ENCODE results near the gene NOP16. TPM values are rescaled to one million over a fixed set of nuclear protein-coding genes. Genes with fewer than 3 reads are reported as not detected.
A peak's percentile ranks its signal among the peaks of the same experiment; 100 is the strongest.

The NOP16 gene, protein sequence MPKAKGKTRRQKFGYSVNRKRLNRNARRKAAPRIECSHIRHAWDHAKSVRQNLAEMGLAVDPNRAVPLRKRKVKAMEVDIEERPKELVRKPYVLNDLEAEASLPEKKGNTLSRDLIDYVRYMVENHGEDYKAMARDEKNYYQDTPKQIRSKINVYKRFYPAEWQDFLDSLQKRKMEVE
- total RNA-seq, result 10 to 100 TPM; 17.0 to 22.9 (median 18.4) TPM
- long read RNA-seq, donor 1, transcript NOP16-207 (5 exons, 1,258 nt), result major isoform, 7 of 11 reads
- long read RNA-seq, donor 1, partial matches to known transcripts, result 0 of 11 reads
- long read RNA-seq, donor 1, other reads (novel, unspliced or antisense), result 2 of 11 reads
- long read RNA-seq, donor 2, transcript NOP16-207 (5 exons, 1,258 nt), result major isoform, 24 of 37 reads
- long read RNA-seq, donor 2, partial matches to known transcripts, result 0 of 37 reads
- long read RNA-seq, donor 2, other reads (novel, unspliced or antisense), result 4 of 37 reads

GRCh38 chr5:176388444-176389134, at the start of gene NOP16, which contains the start of gene HIGD2A:
TSS of gene NOP16 (minus strand) at chr5:176388598. CDS start at chr5:176388539, 59 bp downstream.
TSS of gene HIGD2A (plus strand) at chr5:176388751. CDS start at chr5:176388820, 69 bp downstream.
- H3K36me3 ChIP-seq (ENCODE audit: low read depth), result no peaks in the 10 kb centered on the region
- peak within 1 kb of the TSS; percentile 63 for H3K4me3 ChIP-seq
- intact Hi-C loops (cut with DNase I, micrococcal nuclease), result no loop called here
- H3K4me1 ChIP-seq (ENCODE audit: low read depth), result peaks cover 16% of the 10 kb centered on the region
- TF ChIP-seq, protein P1, sequence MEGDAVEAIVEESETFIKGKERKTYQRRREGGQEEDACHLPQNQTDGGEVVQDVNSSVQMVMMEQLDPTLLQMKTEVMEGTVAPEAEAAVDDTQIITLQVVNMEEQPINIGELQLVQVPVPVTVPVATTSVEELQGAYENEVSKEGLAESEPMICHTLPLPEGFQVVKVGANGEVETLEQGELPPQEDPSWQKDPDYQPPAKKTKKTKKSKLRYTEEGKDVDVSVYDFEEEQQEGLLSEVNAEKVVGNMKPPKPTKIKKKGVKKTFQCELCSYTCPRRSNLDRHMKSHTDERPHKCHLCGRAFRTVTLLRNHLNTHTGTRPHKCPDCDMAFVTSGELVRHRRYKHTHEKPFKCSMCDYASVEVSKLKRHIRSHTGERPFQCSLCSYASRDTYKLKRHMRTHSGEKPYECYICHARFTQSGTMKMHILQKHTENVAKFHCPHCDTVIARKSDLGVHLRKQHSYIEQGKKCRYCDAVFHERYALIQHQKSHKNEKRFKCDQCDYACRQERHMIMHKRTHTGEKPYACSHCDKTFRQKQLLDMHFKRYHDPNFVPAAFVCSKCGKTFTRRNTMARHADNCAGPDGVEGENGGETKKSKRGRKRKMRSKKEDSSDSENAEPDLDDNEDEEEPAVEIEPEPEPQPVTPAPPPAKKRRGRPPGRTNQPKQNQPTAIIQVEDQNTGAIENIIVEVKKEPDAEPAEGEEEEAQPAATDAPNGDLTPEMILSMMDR (IDR thresholded peaks at IDR 0.05), result peak; percentile 8
- peak; percentile 98 to 100 (median 100) for DNase-seq
- ATAC-seq, result peak; percentile 94
- no peaks in the 10 kb centered on the region for H3K9me3 ChIP-seq

GRCh38 chr5:176436656-176437055, 48.3 kb upstream of the NOP16 start:
- no peaks in the 10 kb centered on the region for H3K4me1 ChIP-seq (ENCODE audit: low read depth)
- TF ChIP-seq, protein P1 (IDR thresholded peaks at IDR 0.05), result no peak
- DNase-seq (no peak), ATAC-seq (peak; percentile 44)
- no peak overlapping the region for H3K4me3 ChIP-seq
- H3K9me3 ChIP-seq, result no peaks in the 10 kb centered on the region
- intact Hi-C loops (cut with DNase I, micrococcal nuclease), result no loop called here
- no peaks in the 10 kb centered on the region for H3K36me3 ChIP-seq (ENCODE audit: low read depth)

GRCh38 chr5:176432707-176433106, 44.3 kb upstream of the NOP16 start:
- no peak for DNase-seq
- peaks cover 1% of the 10 kb centered on the region for H3K4me1 ChIP-seq (ENCODE audit: low read depth)
- TF ChIP-seq, protein P1 (IDR thresholded peaks at IDR 0.05), result no peak
- intact Hi-C loops (cut with DNase I, micrococcal nuclease), result no loop called here
- no peaks in the 10 kb centered on the region for H3K9me3 ChIP-seq
- no peak overlapping the region for H3K4me3 ChIP-seq
- ATAC-seq, result no peak
- no peaks in the 10 kb centered on the region for H3K36me3 ChIP-seq (ENCODE audit: low read depth)

DNA sequence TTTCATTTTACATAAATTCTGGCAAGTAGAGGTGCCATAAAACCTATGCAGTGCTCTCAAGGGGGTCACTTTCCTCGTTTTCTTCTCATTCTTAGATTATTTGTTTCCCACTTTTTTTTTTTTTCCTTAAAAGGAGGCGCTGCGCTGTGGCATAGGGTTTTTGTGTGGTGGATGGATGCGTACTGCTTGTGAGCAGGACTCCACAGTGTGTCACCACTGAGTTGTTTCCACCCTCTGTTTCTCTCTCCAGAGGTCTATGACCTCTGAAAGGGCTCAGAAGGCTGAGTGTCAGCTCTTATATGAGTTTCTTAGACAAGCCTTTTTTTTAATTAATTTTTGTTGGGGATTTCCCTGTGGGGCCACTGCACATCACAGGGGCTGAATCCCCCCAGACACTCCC, 41.6 kb upstream of the NOP16 start:
- Histone ChIP-seq H3K36me3 (ENCODE audit: low read depth) (no peaks in the 10 kb centered on the region), H3K4me3 (no peak overlapping the region), H3K4me1 (ENCODE audit: low read depth) (peaks cover 5% of the 10 kb centered on the region), H3K9me3 (no peaks in the 10 kb centered on the region)
- no peak for DNase-seq
- TF ChIP-seq, protein P1 (IDR thresholded peaks at IDR 0.05), result no peak
- intact Hi-C loops (cut with DNase I, micrococcal nuclease), result no loop called here
- ATAC-seq, result no peak

GRCh38 chr5:176427971-176428370, 39.6 kb upstream of the NOP16 start:
- H3K9me3 ChIP-seq, result no peaks in the 10 kb centered on the region
- TF ChIP-seq, protein P1 (IDR thresholded peaks at IDR 0.05), result no peak
- intact Hi-C loops (cut with DNase I, micrococcal nuclease), result no loop called here
- peak in 1 of 3 donors; percentile 41 for DNase-seq
- peak; percentile 80 for ATAC-seq
- H3K36me3 ChIP-seq (ENCODE audit: low read depth), result no peaks in the 10 kb centered on the region
- peaks cover 5% of the 10 kb centered on the region for H3K4me1 ChIP-seq (ENCODE audit: low read depth)
- no peak overlapping the region for H3K4me3 ChIP-seq

Measured in mucosa of descending colon (tissue), 3 donors.